GM19035 (cell line): ENCODE data around the gene RPS26.
"Not testable (repeated sequence)": the region's sequence is repeated elsewhere in the genome, so short reads cannot be mapped to it uniquely, and the experiment has no call there.

Experiments
- ATAC-seq: cut with Tn5 transposase; IDR thresholded peaks from one replicate; pipeline ENCODE4 v1.9.1; 2021; ENCODE audit not compliant: unreplicated experiment

The RPS26 gene

DNA sequence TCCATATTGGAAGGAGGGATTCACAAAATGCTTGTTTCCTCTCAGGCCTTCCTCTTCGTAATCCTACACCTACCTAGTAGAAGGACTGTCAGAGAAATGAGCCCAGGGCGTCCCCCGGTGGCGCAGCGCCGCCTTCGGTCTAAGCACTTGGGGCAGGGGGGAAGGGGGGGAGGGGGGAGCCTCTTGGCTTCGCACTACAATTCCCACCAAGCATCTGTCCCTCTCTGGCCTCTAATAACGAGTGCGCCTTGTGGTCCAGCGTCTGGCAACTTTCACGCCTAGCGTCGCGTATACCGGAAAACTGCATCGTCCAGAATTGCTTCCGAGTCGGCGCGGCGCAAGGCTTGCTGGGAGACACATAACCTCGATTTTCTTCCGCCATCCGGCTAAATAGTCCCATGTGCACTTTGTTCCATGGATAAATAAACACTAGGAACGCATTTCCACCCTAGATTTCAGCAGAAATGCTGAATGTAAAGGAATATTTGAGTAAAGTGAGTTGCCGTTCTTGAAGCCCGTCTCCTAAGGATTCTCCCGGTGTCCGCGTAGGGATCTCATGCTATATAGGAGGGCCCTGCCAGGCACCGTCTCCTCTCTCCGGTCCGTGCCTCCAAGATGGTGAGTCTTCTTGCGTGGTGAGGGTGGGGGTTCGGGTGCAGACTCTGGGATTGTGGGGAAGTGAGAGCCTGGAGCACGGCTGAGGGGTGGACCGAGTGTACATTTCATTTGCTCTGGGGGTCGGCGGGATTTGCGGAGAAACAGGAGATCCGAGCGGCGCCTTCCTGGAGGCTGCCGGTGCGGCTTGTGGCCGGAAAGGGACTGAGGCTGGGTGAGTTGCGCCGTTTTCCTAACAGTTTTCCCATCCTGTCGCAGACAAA lies at the start of gene RPS26:
RPS26 (plus strand) TSS at position 367 of the 878 bp plus-strand sequence; CDS start at position 616, 249 bp downstream.
- ATAC-seq, result peak; percentile 94

DNA sequence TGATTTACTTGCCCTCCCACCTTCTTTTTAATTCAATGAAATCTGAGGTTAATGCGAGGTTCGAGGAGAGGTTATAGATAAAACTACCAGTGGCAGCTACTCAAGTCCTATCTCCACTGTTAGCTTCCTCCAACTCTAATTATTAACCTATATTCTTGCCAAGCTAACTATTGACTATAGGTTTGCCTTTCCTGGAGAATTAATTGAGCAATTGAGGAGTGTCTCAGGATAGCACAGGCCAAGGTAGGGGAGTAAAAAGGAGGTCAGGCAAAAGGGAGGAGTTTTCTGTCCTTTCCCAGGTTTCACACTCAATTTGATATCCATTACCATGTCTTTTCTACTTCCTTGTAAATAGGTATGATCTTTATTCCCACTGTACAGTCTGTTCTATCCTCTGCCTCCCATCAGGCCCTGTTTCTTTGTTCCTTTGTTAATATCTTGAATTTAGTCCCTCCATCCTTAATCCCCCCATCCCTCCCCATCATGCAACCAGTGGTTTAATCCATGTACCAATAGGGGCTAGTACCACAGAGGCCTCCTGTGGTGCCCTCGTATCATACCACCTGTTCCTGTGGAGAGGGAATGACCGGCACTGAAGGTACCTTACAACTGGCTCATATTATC lies 48.4 kb upstream of the RPS26 start:
- no peak for ATAC-seq

DNA sequence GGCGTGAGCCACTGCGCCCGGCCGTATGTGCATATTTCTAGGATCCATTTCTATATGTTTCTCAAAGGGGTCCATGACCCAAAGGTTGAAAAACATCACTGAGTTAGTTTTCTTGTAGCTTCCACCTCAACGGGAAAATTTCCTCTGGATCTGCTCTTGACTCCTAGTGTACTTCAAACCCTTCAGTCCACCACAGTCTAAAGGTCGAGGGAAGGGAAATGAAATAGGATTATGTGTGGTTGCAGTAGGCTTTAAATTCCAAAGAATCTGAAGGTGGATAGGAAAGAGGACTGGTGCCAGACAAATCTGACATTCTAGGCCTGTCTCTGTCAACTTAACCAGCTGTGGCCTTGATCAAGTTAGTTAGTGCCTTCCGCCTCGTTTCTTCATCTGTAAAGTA lies 46.4 kb upstream of the RPS26 start:
- no peak for ATAC-seq

DNA sequence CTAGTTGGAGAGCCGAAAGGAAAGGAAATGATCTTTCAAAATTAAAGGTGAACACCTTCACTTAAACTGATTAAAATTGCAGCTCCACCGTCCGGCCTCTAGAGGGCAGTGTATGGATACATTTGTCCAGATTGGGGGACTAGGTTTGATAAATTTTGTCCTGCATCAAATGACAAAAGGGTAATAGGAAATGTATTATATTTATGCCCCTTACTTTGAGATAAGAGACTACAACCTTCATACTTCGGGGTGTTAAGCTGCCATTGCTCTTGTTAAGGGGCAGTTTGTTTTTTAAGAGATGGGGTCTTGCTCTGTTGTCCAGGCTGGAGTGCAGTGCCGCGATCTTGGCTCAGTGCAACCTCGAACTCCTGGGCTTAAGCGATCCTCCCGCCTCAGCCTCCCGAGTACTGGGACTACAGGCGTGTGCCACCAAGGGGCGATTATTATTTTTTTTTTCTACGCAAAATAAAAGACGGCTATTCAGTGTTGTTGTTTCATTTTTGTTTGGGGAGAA lies 45.5 kb upstream of the RPS26 start:
- no peak for ATAC-seq

DNA sequence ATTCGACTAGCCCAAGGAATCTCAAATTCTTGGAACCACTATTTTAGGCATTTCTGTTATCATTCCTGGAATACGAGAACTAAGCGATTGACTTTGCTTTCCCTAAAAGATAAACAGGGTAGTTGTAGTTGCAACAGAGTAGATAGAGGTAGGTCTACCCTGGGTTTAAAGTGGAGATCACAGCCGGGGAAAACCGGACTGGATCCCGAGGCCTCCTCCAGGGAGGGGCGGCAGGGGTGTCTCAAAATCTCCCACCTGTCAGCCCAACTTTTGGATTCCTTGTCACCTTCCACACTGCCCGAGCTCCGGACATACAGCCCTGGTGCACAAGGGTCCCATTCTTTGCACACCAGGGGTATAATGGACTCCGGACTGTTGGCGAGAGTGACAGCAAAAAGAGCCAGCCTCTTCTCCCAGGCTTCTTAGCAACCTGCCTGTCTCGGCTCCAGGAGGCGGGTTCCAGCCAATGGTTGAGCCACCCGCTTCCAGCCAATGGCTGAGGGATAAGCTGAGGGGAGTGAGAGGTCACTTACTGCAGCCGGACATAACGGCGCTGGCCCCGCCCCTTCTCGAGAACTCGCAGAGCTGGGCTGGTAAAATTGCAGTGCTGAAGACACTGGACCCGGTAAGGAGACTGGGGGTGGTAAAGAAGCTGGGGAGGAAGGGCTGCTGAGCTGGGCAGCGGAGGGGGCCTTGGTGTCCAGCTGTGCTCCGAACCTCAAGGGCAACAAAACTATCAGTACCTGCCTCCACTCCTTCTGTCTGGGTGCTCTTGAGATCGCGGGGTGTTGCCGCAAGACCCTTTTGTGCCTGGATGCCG lies 44.8 kb upstream of the RPS26 start, which contains the start of gene SUOX:
SUOX (plus strand) TSS at position 562 of the 820 bp plus-strand sequence. CDS start 4,946 bp downstream, outside the sequence.
- peak; percentile 99 for ATAC-seq

- ATAC-seq, result no peak
These were observed 44.2 kb upstream of the RPS26 start for GRCh38 chr12:55997535-55997859.

DNA sequence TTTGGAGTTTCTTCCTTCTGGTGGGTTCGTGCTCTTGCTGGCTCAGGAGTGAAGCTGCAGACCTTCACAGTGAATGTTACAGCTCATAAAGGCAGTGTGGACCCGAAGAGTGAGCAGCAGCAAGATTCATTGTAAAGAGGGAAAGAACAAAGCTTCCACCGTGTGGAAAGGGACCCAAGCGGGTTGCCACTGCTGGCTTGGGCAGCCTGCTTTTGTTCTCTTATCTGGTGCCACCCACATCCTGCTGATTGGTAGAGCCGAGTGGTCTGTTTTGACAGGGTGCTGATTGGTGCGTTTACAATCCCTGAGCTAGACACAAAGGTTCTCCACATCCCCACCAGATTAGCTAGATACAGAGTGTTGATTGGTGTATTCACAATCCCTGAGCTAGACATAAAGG lies 42.2 kb upstream of the RPS26 start:
- not testable (repeated sequence) for ATAC-seq

DNA sequence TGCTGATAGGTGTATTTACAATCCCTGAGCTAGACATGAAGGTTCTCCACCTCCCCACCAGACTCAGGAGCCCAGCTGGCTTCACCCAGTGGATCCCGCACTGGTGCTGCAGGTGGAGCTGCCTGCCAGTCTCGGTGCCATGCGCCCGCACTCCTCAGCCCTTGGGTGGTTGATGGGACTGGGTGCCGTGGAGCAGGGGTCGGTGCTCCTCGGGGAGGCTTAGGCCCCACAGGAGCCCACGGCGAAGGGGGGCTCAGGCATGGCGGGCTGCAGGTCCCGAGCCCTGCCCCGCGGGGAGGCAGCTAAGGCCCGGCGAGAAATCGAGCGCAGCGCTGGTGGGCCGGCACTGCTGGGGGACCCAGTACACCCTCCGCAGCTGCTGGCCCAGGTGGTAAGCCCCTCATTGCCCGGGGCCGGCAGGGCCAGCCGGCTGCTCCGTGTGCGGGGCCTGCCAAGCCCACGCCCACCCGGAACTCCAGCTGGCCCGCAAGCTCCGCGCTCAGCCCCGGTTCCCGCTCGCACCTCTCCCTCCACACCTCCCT lies 41.6 kb upstream of the RPS26 start:
- not testable (repeated sequence) for ATAC-seq

DNA sequence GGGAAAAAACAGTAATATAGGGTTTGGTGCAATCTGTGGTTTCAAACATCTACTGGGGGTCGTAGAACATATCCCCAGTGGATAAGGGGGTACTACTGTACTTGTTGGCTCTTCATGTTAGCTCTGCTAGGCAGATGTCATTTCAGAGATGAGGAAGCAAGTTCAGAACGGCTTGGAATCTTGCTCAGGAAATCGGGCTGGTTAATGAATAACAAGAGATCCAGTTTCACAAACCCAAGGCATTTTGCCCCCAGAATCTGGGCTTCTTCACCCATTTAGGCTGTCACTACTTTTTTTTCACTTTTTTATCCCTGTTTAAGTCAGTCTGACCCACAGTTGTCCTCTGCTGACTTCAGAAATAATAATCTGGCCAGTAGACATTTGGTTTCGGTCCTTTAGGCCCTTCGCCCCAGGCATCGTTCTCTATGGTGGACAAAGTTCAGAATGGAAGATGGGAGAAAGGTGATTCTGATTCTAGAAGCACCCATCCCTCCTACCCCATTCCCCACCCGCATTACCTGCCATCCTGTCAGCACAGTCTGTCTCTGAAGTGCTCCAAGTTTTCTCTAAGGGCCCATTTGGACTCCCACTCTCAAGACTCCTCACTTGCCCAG lies 40.1 kb upstream of the RPS26 start:
- no peak for ATAC-seq

- ATAC-seq, result not testable (repeated sequence)
These were observed 38.3 kb upstream of the RPS26 start for GRCh38 chr12:56003376-56003775.

- ATAC-seq, result no peak
These were observed 37.5 kb upstream of the RPS26 start for GRCh38 chr12:56004211-56004610.

DNA sequence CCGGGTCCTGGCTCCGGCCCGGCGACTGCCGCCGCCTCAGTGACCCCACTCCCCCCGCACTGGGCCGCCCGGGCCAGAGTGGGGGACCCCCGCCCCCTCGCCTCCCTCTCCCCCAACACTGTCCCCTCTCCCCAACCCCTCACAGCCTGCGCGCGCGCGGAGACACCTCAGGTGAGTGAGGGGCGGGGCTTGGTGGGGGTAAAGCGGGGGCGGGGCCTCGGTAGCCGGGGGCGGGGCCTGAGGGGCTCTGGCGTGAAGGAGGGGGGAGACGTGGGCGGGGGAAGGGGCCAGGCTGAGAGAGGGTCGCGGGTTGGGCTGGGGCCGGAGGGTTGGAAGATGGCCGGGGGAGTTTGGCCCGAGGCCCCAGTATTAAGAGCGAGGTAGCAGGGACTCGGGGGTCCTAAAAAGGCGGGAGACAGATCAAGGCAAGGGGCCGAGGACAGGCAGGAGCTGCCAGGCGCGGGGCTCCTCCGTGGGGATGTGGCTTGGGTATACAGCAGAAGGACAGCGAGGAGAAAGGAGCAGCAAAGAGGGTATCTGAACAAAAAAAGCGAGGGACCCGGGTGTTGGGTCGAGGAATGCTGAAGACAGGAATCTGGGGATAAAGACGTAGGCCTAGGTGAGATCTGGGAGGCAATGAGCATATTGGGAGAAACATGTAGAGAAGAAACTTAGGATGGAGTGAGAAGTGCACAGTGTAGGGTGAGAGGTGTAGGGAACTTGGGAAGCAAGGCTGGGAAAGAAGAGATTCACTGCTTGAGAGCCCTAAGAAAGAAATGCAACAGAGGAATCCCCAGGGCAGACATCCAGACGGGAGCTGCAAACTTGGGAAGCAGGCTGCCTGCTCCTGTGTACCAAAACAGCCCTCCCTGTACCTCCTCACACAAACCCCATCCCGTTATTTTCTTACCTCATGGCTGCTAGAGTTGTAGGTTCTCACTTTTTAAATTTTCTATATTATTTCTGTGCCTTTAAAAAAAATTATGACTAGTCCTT lies 33.9 kb upstream of the RPS26 start:
- ATAC-seq, result peak; percentile 48

GRCh38 chr12:56010111-56010570 lies 31.6 kb upstream of the RPS26 start:
- no peak for ATAC-seq

DNA sequence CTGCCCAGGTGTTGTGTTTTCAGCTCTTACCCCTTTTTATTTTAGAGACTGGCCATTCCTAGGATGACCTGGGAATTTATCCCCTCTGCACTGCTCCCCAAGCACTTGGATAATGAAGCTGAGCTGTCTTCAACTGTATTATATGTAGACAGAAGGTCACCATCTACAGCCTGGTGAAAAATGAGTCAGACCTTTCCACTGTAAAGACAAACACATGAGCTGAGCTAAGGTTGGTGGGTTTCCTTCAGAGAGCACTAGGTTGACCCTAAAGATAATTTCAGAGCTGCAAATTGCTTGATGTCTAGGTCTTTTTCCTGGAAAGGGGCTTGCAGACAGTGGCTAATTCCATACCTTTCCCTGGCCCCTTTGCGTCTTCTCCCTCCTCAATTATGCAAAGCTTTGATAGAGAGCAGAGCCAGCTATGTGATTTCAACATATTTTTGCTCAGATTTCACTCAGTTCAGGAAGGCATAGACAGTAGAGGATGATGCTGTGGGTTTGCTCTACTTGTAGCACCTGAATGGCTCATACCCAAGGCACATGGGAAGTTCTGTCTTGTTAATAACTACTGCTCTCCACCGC lies 30.1 kb upstream of the RPS26 start:
- no peak for ATAC-seq

DNA sequence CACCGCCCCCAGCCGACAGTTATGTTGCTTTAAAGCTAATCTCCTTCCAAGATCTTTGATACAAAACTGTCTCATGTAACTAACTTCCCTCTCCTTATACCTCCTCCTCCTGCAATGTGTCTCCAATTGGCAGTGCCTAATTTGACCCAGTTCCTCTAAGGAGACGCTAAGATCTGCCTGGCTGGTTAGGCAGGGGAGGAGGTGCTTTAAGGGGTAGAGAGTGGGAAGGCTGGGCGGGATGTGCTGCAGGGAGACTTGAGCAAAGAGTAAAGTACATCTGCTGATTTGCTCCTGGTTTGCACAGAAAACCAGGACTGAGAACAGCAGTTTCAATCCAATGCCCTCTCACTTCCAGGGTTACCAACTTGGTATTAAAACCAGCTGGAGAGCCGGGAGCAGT lies 28.2 kb upstream of the RPS26 start:
- ATAC-seq, result no peak

- no peak for ATAC-seq
These were observed 27.5 kb upstream of the RPS26 start for GRCh38 chr12:56014205-56014604.

GRCh38 chr12:56017181-56017580 lies 24.5 kb upstream of the RPS26 start:
- no peak for ATAC-seq

GRCh38 chr12:56018356-56018755 lies 23.4 kb upstream of the RPS26 start:
- no peak for ATAC-seq
